Fibroblast of upper back skin (primary cell): ENCODE measurements around the gene YIPF4.
"Not testable (repeated sequence)": the region's sequence is repeated elsewhere in the genome, so short reads cannot be mapped to it uniquely, and the experiment has no call there.

ENCODE experiments used
- DNase-seq: peaks from one replicate; pipeline ENCODE4 v3.0.0-alpha.2; 2013

YIPF4 gene

GRCh38 chr2:32277674-32278477, at the start of gene YIPF4:
TSS of gene YIPF4 (plus strand) at chr2:32277904. CDS start at chr2:32278156, 252 bp downstream.
- peak; percentile 94 for DNase-seq

DNA sequence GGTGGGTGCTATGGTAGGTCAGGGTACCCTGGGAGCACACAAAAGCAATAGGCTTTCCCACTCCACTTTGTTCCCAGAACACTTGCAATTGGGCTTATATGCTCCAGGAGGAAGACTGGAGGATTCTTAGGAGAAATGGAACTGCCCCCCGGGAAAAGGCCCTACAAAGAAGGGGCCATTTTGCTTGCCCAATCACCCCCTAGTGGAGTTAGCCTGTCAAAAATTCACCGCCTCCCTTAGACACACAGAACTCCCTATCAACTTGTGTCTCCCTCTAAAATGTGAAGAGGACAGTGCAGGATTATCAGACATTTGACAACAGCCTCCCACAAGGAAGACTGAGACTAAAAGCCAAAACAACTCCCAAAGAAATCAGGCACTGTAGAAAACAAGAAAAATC, 49.5 kb upstream of the YIPF4 start:
- DNase-seq = no peak

DNA sequence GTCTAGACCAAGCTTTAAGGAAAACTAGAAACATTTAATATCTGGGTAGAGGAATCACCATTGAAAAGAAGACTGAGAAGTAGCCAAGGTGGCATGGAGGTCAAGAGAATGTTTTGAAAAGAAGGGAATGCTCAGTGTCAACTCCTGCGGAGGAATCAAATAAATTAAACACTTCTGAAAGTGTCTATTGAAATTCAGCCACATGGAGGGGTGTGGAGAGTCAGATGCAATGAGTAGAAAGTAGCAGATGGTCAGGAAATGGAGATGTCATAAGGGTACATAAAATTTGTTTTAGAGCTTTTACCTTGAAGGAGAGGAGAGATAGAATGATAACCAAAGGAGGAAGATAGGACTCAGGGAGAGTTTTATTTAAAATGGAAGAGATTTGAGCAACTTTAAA, 48.1 kb upstream of the YIPF4 start:
- no peak for DNase-seq

GRCh38 chr2:32231959-32232358, 45.7 kb upstream of the YIPF4 start:
- DNase-seq = no peak

GRCh38 chr2:32235315-32235714, 42.4 kb upstream of the YIPF4 start:
- no peak for DNase-seq

DNA sequence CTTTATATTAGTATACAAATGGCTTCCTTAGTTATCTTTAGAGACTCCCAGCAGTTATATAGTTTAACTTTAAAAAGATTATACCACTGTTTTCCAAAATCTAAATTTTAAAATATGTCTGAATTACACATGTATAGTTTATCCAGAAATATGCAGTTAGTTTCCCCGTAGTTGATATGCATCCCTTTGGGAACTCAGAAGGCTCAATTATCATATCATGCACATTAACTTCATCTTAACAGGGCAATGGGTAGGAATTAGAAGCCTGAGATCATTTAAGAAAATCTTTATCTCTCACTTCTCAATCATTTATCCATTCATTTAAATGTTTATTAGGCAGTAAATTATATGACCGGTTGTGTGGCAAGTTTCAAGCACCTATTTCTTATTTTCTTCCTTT, 40.2 kb upstream of the YIPF4 start:
- no peak for DNase-seq

- no peak for DNase-seq
These were observed 39.7 kb upstream of the YIPF4 start for GRCh38 chr2:32237996-32238395.

DNA sequence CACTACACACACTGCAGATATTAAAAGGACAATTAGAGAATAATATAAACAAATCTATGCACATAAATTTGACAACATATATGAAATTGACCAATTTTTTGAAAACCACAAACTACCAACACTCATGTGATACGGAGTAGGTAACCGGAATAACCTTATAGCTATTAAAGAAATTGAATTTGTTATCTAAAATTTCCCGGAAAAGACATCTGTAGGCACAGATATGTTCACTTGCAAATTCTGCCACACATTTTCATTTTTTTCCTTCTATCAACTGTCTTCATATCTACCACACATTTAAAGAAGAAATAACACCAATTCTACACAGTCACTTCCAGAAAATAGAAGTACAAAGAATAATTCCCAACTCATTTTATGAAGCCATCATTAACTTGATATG, 35.4 kb upstream of the YIPF4 start:
- no peak for DNase-seq

DNA sequence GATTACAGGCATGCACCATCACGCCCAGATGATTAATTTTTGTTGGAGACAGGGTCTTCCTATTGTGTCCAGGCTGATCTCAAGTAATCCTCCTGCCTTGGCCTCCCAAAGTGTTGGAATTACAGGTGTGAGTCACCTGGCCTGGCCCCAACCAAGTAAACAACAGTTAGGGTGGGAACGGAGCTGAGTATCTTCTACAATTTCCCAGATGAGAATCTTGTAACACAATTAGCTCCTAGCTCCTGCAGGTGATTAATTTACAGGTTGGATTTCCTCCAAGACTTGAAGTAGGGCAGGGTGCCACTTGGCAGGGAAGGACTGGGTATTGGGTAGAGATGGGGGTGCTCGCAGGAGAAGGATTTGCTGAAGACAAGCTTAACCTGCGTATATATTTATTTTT, 30.8 kb upstream of the YIPF4 start:
- DNase-seq = no peak

DNA sequence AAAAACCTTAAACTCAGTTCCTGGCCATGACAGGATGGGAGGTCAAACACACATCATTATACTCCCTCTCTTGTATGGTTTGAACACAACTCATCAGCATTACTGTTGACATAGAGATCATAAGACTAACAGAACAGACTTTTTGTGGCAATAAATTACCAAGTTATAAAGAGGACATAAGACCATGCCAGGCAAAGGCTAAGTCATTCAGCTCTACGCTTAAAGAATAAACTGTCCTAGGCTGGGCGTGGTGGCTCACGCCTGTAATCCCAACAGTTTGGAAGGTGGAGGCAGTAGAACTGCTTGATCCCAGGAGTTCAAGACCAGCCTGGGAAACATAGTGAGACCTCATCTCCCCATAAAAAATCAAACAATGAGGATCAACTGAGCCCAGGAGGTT, 29.4 kb upstream of the YIPF4 start:
- DNase-seq = no peak

DNA sequence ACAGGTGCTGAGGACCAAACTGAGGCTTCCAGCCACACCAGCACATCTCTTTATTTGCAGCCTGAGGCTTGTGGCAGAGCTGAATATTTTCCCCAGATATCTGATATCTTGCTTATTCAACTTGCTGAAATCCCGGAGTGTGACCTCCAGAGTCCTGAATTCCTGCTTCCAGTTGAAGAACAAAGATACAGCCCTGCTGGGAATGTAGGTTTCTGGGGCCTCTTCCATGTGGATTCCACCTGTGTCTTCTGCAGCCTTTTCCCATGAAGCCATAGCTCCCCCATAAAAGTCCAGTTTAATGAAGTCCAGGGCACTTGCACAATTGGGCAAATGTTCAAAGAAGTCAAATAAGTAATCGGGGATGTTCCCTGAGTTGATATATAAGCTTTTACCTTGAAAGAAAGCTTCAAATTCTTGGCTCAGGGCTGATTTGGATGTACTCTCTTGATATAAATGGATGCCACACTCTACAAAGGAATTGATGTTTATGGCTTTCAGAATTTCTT, 27.9 kb upstream of the YIPF4 start:
- DNase-seq = no peak

GRCh38 chr2:32250290-32250689, 27.4 kb upstream of the YIPF4 start:
- DNase-seq = no peak

DNA sequence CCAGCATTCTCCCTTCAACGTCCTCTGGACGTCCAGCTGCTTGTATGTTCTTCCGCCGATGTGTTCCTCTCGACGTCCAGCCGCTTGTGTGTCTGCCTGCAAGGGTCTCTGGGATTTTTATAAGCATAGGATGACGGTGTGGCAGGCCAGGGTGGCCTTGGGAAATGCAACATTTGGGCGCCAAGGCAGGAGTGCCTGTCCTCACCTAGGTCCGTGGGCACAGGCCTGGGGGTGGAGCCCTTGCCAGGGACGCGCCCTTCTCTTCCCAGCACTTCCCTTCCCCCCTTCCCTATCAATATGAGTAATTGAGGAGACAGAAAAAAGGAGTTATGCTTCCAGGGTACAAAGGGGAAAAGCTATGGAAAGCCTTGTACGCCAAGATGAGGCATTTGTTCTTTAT, 19.5 kb upstream of the YIPF4 start:
- DNase-seq = no peak

- no peak for DNase-seq
These were observed 17.3 kb upstream of the YIPF4 start for GRCh38 chr2:32260376-32260775.

GRCh38 chr2:32262105-32262504, 15.6 kb upstream of the YIPF4 start:
- no peak for DNase-seq

DNA sequence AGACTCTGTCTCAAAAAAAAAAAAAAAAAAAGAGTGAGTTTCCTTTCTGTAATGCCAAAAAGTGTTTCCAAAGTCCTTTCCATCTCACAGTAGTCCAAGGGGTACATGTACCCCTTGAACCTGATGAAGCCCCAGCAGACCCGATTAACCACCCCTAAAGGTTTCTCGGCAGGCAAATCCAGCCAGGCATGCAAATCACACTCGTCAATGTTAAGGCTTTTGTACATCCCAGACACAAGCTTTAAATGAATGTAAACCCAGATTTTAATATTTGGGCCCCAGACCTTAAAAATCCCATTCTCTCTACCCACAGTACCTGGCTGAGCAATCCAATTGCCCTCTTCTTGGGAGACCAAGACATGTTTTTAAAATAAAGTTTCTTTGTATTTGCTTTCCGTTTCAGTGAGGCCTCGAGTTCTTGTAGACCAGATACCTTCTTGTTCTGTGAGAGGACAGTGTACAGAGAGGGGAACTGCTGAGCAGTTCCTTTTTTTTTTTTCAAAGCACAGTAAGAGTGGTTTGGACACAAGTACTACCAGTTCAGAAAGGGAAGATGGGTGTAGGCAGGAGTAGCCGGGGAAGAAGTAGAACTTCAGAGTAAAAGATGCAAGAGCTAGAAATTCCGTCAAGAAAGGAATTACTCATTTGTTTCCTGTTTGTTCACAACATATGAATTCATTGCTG, 13.1 kb upstream of the YIPF4 start, which contains the start of gene NLRC4:
TSS of gene NLRC4 (minus strand) at position 465 of the 684 bp plus-strand sequence. CDS start 8,111 bp downstream, outside the sequence.
- no peak for DNase-seq

DNA sequence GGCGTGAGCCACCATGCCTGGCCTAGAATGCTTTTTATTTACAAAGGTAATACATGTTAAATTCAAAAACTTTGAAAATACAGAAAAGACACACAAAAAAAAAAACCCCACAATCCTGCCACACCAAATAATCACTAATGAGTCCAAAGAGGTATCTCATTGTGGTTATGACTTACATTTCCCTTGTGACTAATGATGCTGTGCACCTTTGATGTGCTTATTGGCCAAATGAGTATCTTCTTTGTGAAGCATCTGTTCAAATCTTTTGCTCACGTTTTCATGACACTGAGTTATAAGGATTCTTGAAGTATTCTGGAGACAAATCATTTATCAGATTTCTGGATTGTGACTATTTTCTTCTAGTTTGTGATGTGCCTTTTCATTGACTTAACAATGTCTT, 6.6 kb upstream of the YIPF4 start:
- DNase-seq = no peak

- DNase-seq = no peak
These were observed 5.4 kb upstream of the YIPF4 start for GRCh38 chr2:32272279-32272678.

DNA sequence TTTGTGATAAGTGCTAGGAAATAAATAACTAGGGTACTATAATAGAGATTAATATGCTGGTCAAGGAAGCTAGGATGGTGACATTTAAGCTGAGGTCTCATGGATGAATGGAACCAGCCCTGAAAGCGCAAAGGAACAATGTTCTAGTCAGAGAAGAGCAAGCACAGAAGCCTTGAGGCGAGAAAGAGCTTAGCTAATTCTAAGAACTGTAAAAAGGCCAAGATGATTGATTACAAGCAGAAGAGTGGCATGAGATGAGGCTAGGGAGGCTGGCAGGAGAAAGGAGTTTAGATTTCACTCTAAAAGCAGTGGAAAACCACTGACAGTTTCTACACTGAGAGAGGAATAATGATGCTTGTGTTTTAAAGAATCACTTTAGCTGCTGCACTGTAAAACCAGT, 3.4 kb upstream of the YIPF4 start:
- DNase-seq = no peak

DNA sequence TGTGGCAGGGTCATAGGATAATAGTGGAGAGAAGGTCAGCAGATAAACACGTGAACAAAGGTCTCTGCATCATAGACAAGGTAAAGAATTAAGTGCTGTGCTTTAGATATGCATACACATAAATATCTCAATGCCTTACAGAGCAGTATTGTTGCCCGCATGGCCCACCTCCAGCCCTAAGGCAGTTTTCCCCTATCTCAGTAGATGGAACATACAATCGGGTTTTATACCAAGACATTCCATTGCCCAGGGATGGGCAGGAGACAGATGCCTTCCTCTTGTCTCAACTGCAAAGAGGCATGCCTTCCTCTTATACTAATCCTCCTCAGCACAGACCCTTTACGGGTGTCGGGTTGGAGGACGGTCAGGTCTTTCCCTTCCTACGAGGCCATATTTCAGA, 1.9 kb upstream of the YIPF4 start:
- not testable (repeated sequence) for DNase-seq

GRCh38 chr2:32277363-32277673, 386 bp upstream of the YIPF4 start:
- no peak for DNase-seq

DNA sequence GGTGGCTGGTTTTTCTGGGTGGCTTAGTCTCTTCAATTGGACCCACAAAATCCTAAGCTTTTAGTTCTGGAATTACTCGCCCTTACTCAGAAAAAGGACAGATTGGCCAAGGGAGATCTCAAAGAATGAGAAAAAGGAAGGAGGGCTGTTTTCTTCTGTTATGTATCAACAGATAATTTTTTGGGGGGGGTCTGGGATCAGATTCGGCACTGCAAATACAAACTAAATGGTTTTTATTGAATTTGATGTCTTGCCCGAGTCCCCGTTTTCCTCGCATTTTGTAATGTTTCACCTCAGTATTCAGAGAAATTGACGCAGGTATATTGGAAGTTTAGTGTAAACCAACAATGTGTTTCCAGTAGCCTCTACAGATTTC, 762 bp downstream of the YIPF4 start:
- no peak for DNase-seq

DNA sequence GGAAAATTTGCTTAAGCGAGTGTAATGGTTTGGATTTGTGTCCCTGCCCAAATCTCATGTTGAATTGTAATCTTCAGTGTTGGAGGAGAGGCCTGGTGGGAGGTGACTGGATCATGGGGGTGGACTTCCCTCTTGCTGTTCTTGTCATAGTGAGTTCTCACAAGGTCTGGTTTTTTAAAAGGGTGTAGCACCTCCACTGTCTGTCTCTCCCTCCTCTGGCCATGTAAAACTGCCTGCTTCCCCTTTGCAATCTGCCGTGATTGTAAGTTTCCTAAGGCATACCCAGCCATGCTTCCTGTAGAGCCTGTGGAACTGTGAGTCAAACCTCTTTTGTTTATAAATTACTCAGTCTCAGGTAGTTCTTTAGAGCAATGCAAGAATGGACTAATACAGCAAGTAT, 6.6 kb downstream of the YIPF4 start:
- DNase-seq = no peak

DNA sequence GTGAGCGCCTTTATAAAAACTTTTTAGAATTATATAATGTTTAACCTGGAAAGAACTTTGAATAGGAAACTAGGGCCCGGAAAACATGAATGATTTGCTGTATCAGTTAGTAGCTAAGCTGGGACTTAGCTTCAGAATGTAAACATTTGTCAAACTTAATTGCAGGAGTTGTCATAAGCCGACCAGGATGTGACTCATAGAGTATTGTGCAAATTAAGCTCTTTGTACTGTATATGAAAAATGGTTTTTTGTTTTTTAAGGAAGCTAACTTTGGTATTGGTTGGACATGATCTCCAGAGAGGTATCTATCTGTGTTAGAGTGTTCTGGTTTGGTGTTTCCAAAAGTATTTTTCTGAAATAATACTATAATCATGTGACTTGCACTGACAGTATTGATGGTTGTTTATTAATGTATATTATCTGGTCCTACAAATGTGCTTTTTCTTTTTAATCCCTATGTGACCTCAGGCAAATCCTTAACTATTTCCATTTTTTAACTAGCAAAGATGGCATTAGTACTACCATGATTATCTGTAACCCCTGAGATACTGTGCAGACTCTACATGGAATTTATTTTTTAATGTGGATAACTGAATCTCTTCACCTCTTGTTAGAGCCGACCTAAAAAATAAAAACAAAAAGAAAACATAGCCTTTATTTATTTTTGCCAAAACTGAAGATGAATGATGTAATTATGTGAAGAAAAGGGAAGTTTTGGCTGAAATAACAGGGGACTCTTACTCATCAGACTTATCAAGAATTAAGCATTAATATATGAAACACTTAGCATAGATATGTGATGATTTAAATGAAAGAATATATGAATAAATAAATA, 11.7 kb downstream of the YIPF4 start:
- peak; percentile 51 for DNase-seq
